GM23338 (cell line): ENCODE results near the gene TCP11L2. TPM values are rescaled to one million over a fixed set of nuclear protein-coding genes. Genes with fewer than 3 reads are reported as not detected.
A peak's percentile ranks its signal among the peaks of the same experiment; 100 is the strongest.

ENCODE experiments used
- ATAC-seq: fragments of 200-7000 bp; cut with Tn5 transposase; 3 replicates; pipeline ENCODE4 v1.9.1; 2020
- DNase-seq: peaks from one replicate; pipeline ENCODE4 v3.0.0-alpha.2; 2015; ENCODE audit warnings: low spot score
- H2AFZ ChIP-seq: fragments of 200-600 bp; sonication (generic); 2 replicates; pipeline ENCODE4 v1.8.0; 2016; ENCODE audit warnings: antibody characterized with exemption, mild to moderate bottlenecking, moderate library complexity
- H3F3A ChIP-seq: fragments of 200-600 bp; sonication (generic); replicated peaks from 2 replicates; pipeline ENCODE4 v1.8.0; 2017; ENCODE audit warnings: antibody characterized with exemption, mixed run types, low read depth
- H3K27ac ChIP-seq: fragments of 200-600 bp; sonication (generic); 2 replicates; pipeline ENCODE4 v1.6.1; 2016; ENCODE audit warnings: low read depth
- H3K27me3 ChIP-seq: fragments of 200-600 bp; sonication (generic); 2 replicates; pipeline ENCODE4 v1.8.0; 2016; ENCODE audit warnings: mild to moderate bottlenecking, mixed run types, moderate library complexity; ENCODE audit not compliant: insufficient read depth
- H3K36me3 ChIP-seq: fragments of 200-600 bp; sonication (generic); 2 replicates; pipeline ENCODE4 v1.8.0; 2016; ENCODE audit warnings: mild to moderate bottlenecking; ENCODE audit not compliant: insufficient read depth
- H3K4me1 ChIP-seq: fragments of 200-600 bp; sonication (generic); 2 replicates; pipeline ENCODE4 v1.8.0; 2016; ENCODE audit warnings: mild to moderate bottlenecking, moderate library complexity; ENCODE audit not compliant: insufficient read depth
- H3K4me2 ChIP-seq: fragments of 200-600 bp; sonication (generic); 2 replicates; pipeline ENCODE4 v1.7.1; 2017; ENCODE audit warnings: mixed run types
- H3K4me3 ChIP-seq: fragments of 200-600 bp; sonication (generic); 2 replicates; pipeline ENCODE4 v1.6.1; 2016; ENCODE audit warnings: mixed run types
- H3K79me2 ChIP-seq: fragments of 200-600 bp; sonication (generic); replicated peaks from 2 replicates; pipeline ENCODE4 v1.8.0; 2017; ENCODE audit warnings: mild to moderate bottlenecking; ENCODE audit not compliant: insufficient read depth
- H3K9me2 ChIP-seq: fragments of 200-600 bp; sonication (generic); 2 replicates; pipeline ENCODE4 v1.8.0; 2017; ENCODE audit not compliant: insufficient read depth
- H4K20me1 ChIP-seq: fragments of 200-600 bp; sonication (generic); replicated peaks from 2 replicates; pipeline ENCODE4 v1.8.0; 2017; ENCODE audit warnings: mild to moderate bottlenecking; ENCODE audit not compliant: insufficient read depth
- H3K27ac Mint-ChIP-seq: 2 replicates; pipeline ENCODE4 v1.8.0; 2020; ENCODE audit warnings: inconsistent platforms, mild to moderate bottlenecking, moderate library complexity, mixed read lengths
- H3K27me3 Mint-ChIP-seq: 3 replicates; pipeline ENCODE4 v1.8.0; 2022; ENCODE audit warnings: low read depth, mild to moderate bottlenecking, moderate library complexity, mixed read lengths, inconsistent platforms; ENCODE audit not compliant: insufficient read depth, poor library complexity
- H3K36me3 Mint-ChIP-seq: 3 replicates; pipeline ENCODE4 v1.8.0; 2021; ENCODE audit warnings: low read depth, mild to moderate bottlenecking, inconsistent platforms, moderate library complexity, mixed read lengths
- H3K4me1 Mint-ChIP-seq: 3 replicates; pipeline ENCODE4 v1.8.0; 2020; ENCODE audit warnings: mild to moderate bottlenecking, inconsistent platforms, mixed read lengths
- H3K4me3 Mint-ChIP-seq: 3 replicates; pipeline ENCODE4 v1.8.0; 2021; ENCODE audit warnings: moderate library complexity, mild to moderate bottlenecking, inconsistent platforms, mixed read lengths
- H3K9me3 Mint-ChIP-seq: 3 replicates; pipeline ENCODE4 v1.8.0; 2020; ENCODE audit warnings: moderate library complexity, mild to moderate bottlenecking, inconsistent platforms, mixed read lengths
- EZH2 ChIP-seq: fragments of 200-600 bp; sonication (generic); IDR thresholded peaks from one replicate; pipeline ENCODE4 v1.8.0; 2017; ENCODE audit warnings: antibody characterized with exemption, mild to moderate bottlenecking, low read depth; ENCODE audit not compliant: unreplicated experiment
- EZH2phosphoT487 ChIP-seq: fragments of 200-600 bp; sonication (generic); IDR thresholded peaks from one replicate; pipeline ENCODE4 v1.8.1; 2018; ENCODE audit warnings: antibody characterized with exemption; ENCODE audit not compliant: unreplicated experiment
- NANOG ChIP-seq: IDR thresholded peaks from 2 replicates; pipeline ENCODE4 v1.6.1; 2016; ENCODE audit warnings: antibody characterized with exemption, borderline replicate concordance
- POLR2AphosphoS5 ChIP-seq: IDR thresholded peaks from 2 replicates; pipeline ENCODE4 v1.6.1; 2016; ENCODE audit warnings: antibody characterized with exemption, low read depth
- STAT1 ChIP-seq: IDR thresholded peaks from one replicate; pipeline ENCODE4 v1.6.1; 2016; ENCODE audit warnings: antibody characterized with exemption; ENCODE audit not compliant: unreplicated experiment
- ZNF331 ChIP-seq: fragments of 250-450 bp; sonication (Bioruptor Pico); IDR thresholded peaks from 2 replicates; pipeline ENCODE4 v1.5.0; 2020; ENCODE audit warnings: low read depth, mild to moderate bottlenecking, moderate library complexity
- polyA plus RNA-seq: library from polyadenylated mRNA; unstranded; fragments of >200 nt; fragmentation: Nextera tagmentation; extraction: Ambion mirVana; gene quantifications from 2 replicates; pipeline ENCODE4 v1.2.1, GENCODE V29; 2016
- total RNA-seq: library from RNA; depleted of rRNA; stranded (reverse); fragments of >200 nt; shearing (Covaris generic); gene quantifications from 2 replicates; pipeline ENCODE4 v1.2.3, GENCODE V29; 2014
- TF ChIP-seq, protein P1 (sequence below): IDR thresholded peaks from one replicate; pipeline ENCODE4 v1.6.1; 2018; ENCODE audit warnings: antibody characterized with exemption; ENCODE audit not compliant: unreplicated experiment
- TF ChIP-seq, protein P2 (sequence below): IDR thresholded peaks from 2 replicates; pipeline ENCODE4 v1.6.1; 2016; ENCODE audit warnings: antibody characterized with exemption

Gene TCP11L2
- total and polyA plus RNA-seq, 2 experiments from 2014 or later, result 1.4 to 4.4 TPM

GRCh38 chr12:106304797-106305196 lies 2.3 kb downstream of the TCP11L2 start (continued):
- TF ChIP-seq, protein P1, sequence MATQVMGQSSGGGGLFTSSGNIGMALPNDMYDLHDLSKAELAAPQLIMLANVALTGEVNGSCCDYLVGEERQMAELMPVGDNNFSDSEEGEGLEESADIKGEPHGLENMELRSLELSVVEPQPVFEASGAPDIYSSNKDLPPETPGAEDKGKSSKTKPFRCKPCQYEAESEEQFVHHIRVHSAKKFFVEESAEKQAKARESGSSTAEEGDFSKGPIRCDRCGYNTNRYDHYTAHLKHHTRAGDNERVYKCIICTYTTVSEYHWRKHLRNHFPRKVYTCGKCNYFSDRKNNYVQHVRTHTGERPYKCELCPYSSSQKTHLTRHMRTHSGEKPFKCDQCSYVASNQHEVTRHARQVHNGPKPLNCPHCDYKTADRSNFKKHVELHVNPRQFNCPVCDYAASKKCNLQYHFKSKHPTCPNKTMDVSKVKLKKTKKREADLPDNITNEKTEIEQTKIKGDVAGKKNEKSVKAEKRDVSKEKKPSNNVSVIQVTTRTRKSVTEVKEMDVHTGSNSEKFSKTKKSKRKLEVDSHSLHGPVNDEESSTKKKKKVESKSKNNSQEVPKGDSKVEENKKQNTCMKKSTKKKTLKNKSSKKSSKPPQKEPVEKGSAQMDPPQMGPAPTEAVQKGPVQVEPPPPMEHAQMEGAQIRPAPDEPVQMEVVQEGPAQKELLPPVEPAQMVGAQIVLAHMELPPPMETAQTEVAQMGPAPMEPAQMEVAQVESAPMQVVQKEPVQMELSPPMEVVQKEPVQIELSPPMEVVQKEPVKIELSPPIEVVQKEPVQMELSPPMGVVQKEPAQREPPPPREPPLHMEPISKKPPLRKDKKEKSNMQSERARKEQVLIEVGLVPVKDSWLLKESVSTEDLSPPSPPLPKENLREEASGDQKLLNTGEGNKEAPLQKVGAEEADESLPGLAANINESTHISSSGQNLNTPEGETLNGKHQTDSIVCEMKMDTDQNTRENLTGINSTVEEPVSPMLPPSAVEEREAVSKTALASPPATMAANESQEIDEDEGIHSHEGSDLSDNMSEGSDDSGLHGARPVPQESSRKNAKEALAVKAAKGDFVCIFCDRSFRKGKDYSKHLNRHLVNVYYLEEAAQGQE, result no peak
- TF ChIP-seq STAT1, result no peak
- TF ChIP-seq ZNF331 (CRISPR knock-in tag), result no peak
- TF ChIP-seq, protein P2, sequence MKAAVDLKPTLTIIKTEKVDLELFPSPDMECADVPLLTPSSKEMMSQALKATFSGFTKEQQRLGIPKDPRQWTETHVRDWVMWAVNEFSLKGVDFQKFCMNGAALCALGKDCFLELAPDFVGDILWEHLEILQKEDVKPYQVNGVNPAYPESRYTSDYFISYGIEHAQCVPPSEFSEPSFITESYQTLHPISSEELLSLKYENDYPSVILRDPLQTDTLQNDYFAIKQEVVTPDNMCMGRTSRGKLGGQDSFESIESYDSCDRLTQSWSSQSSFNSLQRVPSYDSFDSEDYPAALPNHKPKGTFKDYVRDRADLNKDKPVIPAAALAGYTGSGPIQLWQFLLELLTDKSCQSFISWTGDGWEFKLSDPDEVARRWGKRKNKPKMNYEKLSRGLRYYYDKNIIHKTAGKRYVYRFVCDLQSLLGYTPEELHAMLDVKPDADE, result no peak

DNA sequence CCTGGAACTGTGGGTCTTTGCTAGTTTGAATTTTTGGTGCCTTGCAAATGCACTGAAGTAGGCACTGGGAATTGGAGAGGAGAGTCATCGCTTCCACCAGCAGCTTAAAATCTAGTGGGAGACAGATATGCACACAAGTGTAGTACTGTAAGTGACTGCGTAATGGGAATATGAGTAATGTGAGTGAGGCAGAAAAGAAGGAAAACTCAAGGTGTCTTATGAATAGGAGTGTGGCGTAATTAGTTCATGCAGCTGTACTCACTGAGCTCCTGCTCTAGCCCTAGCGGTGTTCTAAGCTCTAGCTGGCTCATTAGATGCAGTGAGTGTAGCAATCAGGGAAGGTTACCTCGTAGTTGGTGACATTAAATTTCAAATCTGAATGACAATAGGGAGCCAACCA lies 2.8 kb downstream of the TCP11L2 start:
- Histone ChIP-seq H3K27me3 (no peaks in the 10 kb centered on the region), H3K36me3 (no peaks in the 10 kb centered on the region), H3K4me1 (peaks cover 18% of the 10 kb centered on the region; the same call in 1 of the 2 replicates), H4K20me1 (no peaks in the 10 kb centered on the region; the same call in 1 of the 2 replicates), H3F3A (no peaks in the 10 kb centered on the region; the same call in 1 of the 2 replicates), H3K79me2 (no peaks in the 10 kb centered on the region), H3K4me3 (no peak overlapping the region), H3K4me2 (no peak overlapping the region), H2AFZ (no peak overlapping the region), H3K27ac (no peak overlapping the region), H3K9me2 (no peaks in the 10 kb centered on the region)
- Mint-ChIP-seq H3K4me3 (no peak overlapping the region), H3K27ac (no peak overlapping the region), H3K9me3 (no peaks in the 10 kb centered on the region), H3K27me3 (peaks cover 6% of the 10 kb centered on the region), H3K36me3 (no peaks in the 10 kb centered on the region; the same call in 2 of the 3 replicates), H3K4me1 (peaks cover 39% of the 10 kb centered on the region)
- DNase-seq, result peak; percentile 13
- no peak for ATAC-seq
- no peak for TF ChIP-seq NANOG
- no peak for TF ChIP-seq EZH2
- no peak for TF ChIP-seq ZNF331 (CRISPR knock-in tag)
- TF ChIP-seq POLR2AphosphoS5, result no peak
- TF ChIP-seq, protein P2, result no peak
- TF ChIP-seq STAT1, result no peak
- TF ChIP-seq, protein P1, result no peak
- TF ChIP-seq EZH2phosphoT487, result no peak
